ENCODE measurements around the gene HBQ1. TPM values are rescaled to one million over a fixed set of nuclear protein-coding genes. Genes with fewer than 3 reads are reported as not detected.

Gene HBQ1
- total RNA-seq, 1 donor from 2014 or later, result 2.7 TPM

- Mint-ChIP-seq H3K4me1 (ENCODE audit: low read depth, unreplicated experiment) (peaks cover 13% of the 10 kb centered on the region), H3K36me3 (ENCODE audit: low read depth, unreplicated experiment) (no peaks in the 10 kb centered on the region), H3K9me3 (ENCODE audit: unreplicated experiment) (no peaks in the 10 kb centered on the region), H3K27ac (ENCODE audit: unreplicated experiment) (no peak overlapping the region), H3K4me3 (ENCODE audit: unreplicated experiment) (no peak overlapping the region), H3K27me3 (ENCODE audit: low read depth, unreplicated experiment) (peaks cover 11% of the 10 kb centered on the region)
- no peak overlapping the region for H3K27ac ChIP-seq (ENCODE audit: low read depth, low read length)
- FAIRE-seq (no peak), DNase-seq (ENCODE audit: low read depth) (no peak)
- H3K36me3 ChIP-seq (ENCODE audit: insufficient read depth, low read length), result no peaks in the 10 kb centered on the region
- no peak overlapping the region for H2AFZ ChIP-seq (ENCODE audit: low read depth, low read length)
- H3K9me3 ChIP-seq (ENCODE audit: insufficient read depth, low read depth, low read length), result no peaks in the 10 kb centered on the region
- H4K20me1 ChIP-seq (ENCODE audit: insufficient read depth, low read length), result no peaks in the 10 kb centered on the region
- H3K9ac ChIP-seq (ENCODE audit: low read length), result no peak overlapping the region
- H3K4me3 ChIP-seq (ENCODE audit: insufficient read depth, low read depth, low read length), result no peak overlapping the region
- H3K4me2 ChIP-seq (ENCODE audit: low read length), result no peak overlapping the region
- peaks cover 3% of the 10 kb centered on the region for H3K27me3 ChIP-seq (ENCODE audit: insufficient read depth, low read length)
- H3K4me1 ChIP-seq (ENCODE audit: insufficient read depth, low read length), result no peaks in the 10 kb centered on the region
- H3K79me2 ChIP-seq (ENCODE audit: insufficient read depth, low read length), result peaks cover 6% of the 10 kb centered on the region
- TF ChIP-seq CTCF (IDR thresholded peaks at IDR 0.05; ENCODE audit: insufficient read depth, low read depth, low read length), result no peak
- TF ChIP-seq EZH2 (IDR thresholded peaks at IDR 0.05; ENCODE audit: insufficient read depth, low read length), result no peak
Measured at GRCh38 chr16:142405-142967, 37.8 kb upstream of the HBQ1 start.

- DNase-seq (ENCODE audit: low read depth) (no peak), FAIRE-seq (no peak)
- H3K27me3 Mint-ChIP-seq (ENCODE audit: low read depth, unreplicated experiment), result peaks cover 11% of the 10 kb centered on the region
- Histone ChIP-seq H3K4me2 (ENCODE audit: low read length) (no peak overlapping the region), H3K9me3 (ENCODE audit: insufficient read depth, low read depth, low read length) (no peaks in the 10 kb centered on the region), H3K27ac (ENCODE audit: low read depth, low read length) (no peak overlapping the region), H3K79me2 (ENCODE audit: insufficient read depth, low read length) (peaks cover under 1% of the 10 kb centered on the region), H4K20me1 (ENCODE audit: insufficient read depth, low read length) (no peaks in the 10 kb centered on the region), H3K4me1 (ENCODE audit: insufficient read depth, low read length) (no peaks in the 10 kb centered on the region), H3K9ac (ENCODE audit: low read length) (no peak overlapping the region), H2AFZ (ENCODE audit: low read depth, low read length) (no peak overlapping the region), H3K27me3 (ENCODE audit: insufficient read depth, low read length) (peaks cover 3% of the 10 kb centered on the region), H3K36me3 (ENCODE audit: insufficient read depth, low read length) (no peaks in the 10 kb centered on the region), H3K4me3 (ENCODE audit: insufficient read depth, low read depth, low read length) (no peak overlapping the region)
- peak overlapping the region; percentile 40 for H3K4me3 Mint-ChIP-seq (ENCODE audit: unreplicated experiment)
- H3K9me3 Mint-ChIP-seq (ENCODE audit: unreplicated experiment), result no peaks in the 10 kb centered on the region
- peak overlapping the region; percentile 26 for H3K27ac Mint-ChIP-seq (ENCODE audit: unreplicated experiment)
- TF ChIP-seq EZH2 (IDR thresholded peaks at IDR 0.05; ENCODE audit: insufficient read depth, low read length), result no peak
- TF ChIP-seq CTCF (IDR thresholded peaks at IDR 0.05; ENCODE audit: insufficient read depth, low read depth, low read length), result no peak
- no peaks in the 10 kb centered on the region for H3K36me3 Mint-ChIP-seq (ENCODE audit: low read depth, unreplicated experiment)
- H3K4me1 Mint-ChIP-seq (ENCODE audit: low read depth, unreplicated experiment), result peaks cover 13% of the 10 kb centered on the region
Measured at GRCh38 chr16:143047-143446, 37.2 kb upstream of the HBQ1 start.

DNA sequence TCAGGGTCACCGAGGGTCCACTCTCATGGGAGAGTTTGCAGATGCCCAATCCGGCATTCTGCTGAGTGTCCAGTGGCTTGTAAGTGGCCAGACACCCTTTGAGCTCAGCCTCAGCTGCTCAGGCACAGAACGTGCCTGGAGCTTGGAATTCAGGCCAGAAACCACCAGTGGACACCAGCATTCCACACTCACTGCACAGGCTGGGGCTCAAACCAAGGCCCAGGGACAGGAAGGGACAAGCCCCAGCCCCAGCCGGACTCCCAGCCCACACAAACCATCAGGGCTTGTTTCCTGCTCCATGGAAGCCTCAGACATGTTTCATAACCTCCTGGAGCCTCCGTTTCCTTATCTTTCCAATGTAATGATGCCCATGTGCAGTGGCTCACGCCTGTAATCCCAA, 36.8 kb upstream of the HBQ1 start:
- Mint-ChIP-seq H3K27ac (ENCODE audit: unreplicated experiment) (peak overlapping the region; percentile 69), H3K4me1 (ENCODE audit: low read depth, unreplicated experiment) (peaks cover 13% of the 10 kb centered on the region), H3K4me3 (ENCODE audit: unreplicated experiment) (peak overlapping the region; percentile 40), H3K27me3 (ENCODE audit: low read depth, unreplicated experiment) (peaks cover 13% of the 10 kb centered on the region), H3K9me3 (ENCODE audit: unreplicated experiment) (no peaks in the 10 kb centered on the region), H3K36me3 (ENCODE audit: low read depth, unreplicated experiment) (no peaks in the 10 kb centered on the region)
- Histone ChIP-seq H2AFZ (ENCODE audit: low read depth, low read length) (no peak overlapping the region), H3K79me2 (ENCODE audit: insufficient read depth, low read length) (no peaks in the 10 kb centered on the region), H3K4me2 (ENCODE audit: low read length) (no peak overlapping the region), H3K9ac (ENCODE audit: low read length) (no peak overlapping the region), H4K20me1 (ENCODE audit: insufficient read depth, low read length) (no peaks in the 10 kb centered on the region), H3K36me3 (ENCODE audit: insufficient read depth, low read length) (no peaks in the 10 kb centered on the region), H3K27ac (ENCODE audit: low read depth, low read length) (no peak overlapping the region), H3K4me3 (ENCODE audit: insufficient read depth, low read depth, low read length) (no peak overlapping the region), H3K9me3 (ENCODE audit: insufficient read depth, low read depth, low read length) (no peaks in the 10 kb centered on the region), H3K4me1 (ENCODE audit: insufficient read depth, low read length) (no peaks in the 10 kb centered on the region), H3K27me3 (ENCODE audit: insufficient read depth, low read length) (peaks cover 3% of the 10 kb centered on the region)
- peak; percentile 6 for DNase-seq (ENCODE audit: low read depth)
- TF ChIP-seq EZH2 (IDR thresholded peaks at IDR 0.05; ENCODE audit: insufficient read depth, low read length), result no peak
- no peak for TF ChIP-seq CTCF (IDR thresholded peaks at IDR 0.05; ENCODE audit: insufficient read depth, low read depth, low read length)
- no peak for FAIRE-seq

Data from astrocyte (in vitro differentiated cells and primary cell).